GM21723 (cell line): ENCODE measurements around the gene SAMD4A.

Experiments
- ATAC-seq: cut with Tn5 transposase; IDR thresholded peaks from one replicate; pipeline ENCODE4 v1.9.1; 2021; ENCODE audit warnings: mild to moderate bottlenecking, moderate library complexity; ENCODE audit not compliant: unreplicated experiment

Gene SAMD4A

DNA sequence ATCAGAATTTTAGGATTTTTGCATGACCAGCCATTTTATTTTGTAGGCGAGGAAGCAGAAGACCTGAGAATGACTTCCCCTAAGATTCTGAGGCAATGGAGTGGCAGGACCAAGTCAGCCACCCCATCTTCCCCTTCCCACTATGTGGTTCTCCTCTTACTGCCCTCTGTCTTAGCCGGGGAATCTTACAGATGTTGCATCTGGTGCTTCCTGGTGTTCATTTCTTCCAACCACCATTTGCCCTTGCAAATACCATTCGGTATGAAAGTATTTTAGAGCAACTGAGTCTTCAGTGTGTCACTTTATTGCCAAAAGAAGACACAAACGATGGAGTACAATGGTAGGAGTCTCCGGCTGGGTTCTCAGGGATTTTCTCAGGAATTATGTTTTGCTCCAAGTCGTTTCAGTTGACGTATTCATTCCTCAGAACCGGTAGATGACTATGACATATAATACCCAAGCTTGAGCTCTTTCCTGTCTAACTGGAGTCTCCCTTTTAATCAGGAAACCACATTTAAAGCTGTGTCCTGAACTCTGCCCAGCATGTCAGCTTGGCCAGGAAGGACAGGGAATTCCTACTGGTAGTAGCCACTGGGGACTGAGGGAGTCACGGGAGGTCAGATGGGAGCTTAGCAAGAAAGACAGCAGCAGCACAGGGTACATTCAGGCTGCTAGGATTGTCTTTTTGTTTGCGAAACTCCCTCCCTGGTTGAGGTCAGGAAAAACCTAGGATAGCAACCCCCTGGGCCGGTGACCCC lies 87.0 kb downstream of the SAMD4A start:
- ATAC-seq, result no peak

DNA sequence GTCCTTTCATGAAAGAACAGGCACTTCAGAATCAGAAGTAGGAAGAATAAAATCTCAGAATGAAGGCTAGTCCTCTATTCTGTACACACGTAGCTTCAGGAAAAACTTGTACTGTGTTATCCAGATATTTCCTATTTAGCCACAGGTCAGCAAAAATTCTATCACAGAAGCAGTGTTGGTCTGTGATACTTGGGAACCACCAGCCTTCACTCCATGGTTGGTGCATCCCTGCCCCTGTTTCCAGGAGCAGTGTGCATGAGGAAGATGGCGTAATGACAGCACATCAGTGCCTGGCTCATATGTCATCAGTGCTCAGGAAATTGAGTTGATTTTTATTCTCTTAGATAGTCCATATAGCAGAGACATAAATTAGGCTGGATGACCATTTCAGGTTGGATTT lies 87.7 kb downstream of the SAMD4A start:
- ATAC-seq, result no peak

DNA sequence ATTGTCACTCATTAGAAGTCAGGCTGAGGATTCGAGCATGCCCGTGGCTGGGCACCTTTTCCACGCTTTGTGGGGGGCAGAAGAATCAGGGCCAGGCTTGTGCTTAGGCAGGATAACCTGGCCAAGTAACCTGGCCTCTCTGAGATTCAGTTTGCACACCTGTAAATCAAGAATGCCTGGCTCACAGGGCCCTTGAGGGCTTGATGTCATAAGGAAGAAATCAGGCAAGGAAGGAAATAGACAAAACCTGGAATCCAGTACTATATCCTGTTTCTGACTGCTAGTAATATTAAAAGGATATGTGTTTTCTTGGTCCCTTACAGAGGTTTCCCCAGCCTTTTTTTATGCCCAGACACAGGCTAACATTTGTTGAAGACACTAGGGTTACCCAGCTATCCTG lies 91.9 kb downstream of the SAMD4A start:
- ATAC-seq, result no peak

DNA sequence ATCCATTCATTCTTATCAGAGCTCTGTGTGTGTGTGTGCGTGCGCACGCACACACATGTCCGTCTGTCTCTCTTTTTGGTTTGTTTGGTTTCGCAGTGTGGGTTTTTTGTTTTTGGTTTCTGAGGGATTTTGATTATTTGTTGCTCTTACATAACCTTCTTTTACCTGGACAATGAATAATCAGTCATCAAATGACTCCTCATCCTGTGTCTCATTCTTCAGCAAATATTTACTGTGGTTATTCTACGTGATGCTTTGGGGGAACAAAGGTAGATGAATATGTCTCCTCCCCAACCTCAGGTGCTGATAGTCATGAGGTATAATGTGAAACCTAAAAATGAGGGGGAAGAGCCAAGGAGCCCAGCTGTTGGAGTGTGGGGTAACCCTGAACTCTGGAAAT lies 92.4 kb downstream of the SAMD4A start:
- no peak for ATAC-seq

DNA sequence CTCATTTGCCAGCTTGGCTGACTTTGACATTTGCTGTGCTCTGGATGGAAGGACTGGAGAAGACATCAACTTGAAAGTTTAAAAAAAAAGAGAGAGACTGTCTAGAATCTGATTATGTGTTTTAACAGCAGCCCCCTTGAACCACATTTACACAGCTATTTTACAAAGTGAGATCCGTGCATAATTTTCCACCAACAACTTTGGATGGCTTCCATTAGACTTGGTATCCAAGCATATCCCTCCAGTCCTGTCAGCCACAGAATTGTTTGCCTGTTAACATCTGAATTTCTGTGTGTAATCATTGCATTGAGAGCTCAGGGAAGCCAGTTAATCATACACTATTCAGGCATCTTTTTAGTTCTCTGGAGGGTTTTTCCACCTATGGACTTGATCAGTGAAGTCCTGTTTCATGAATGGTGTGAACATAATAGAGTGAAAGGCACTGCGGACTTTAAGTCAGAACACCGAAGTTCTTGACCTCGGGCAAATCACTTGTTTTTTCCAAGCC lies 93.7 kb downstream of the SAMD4A start:
- no peak for ATAC-seq

DNA sequence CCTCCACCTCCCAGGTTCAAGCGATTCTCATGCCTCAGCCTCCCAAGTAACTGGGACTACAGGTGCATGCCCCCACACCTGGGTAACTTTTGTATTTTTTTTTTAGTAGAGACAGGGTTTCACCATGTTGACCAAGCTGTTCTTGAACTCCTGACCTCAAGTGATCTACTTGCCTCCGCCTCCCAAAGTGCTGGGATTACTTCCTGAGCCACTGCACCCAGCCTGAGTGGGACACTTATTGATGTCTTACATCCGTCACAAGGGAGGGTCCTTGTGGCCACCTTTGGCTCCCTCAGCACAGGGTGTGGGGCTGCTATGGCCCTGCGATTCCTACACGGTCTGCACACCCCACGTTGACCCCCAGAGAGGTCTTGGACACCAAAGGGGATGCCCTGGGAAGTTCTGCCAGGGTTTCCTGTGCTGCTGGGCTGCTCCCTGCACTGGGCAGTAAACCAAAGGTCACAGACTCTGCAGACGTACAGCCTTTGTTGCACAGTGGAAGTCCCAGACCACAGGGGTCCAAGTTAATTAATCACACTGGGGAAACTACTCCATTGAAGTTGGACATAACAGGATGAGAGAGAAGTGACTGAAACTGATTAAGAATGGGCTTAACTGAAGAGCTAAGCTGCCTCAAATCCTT lies 95.7 kb downstream of the SAMD4A start:
- no peak for ATAC-seq

DNA sequence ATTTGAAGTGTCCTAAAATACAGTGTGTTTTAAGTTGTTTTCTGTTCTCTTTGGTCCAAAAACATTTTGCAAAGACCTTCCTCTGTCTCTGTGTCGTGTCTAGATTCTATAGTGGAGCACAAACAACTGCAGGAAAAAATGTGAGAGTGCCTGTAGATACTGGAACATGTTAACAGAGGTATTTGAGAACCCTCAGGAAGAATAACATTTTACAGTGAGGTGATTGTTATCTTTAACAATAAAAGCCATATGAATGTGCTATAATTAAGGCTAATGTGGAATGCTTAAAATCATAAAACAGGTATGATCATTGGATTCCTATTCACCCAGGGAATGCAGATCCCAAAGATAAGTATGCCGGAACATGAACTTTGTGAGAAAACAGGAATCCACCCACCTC lies 98.0 kb downstream of the SAMD4A start:
- ATAC-seq, result no peak

DNA sequence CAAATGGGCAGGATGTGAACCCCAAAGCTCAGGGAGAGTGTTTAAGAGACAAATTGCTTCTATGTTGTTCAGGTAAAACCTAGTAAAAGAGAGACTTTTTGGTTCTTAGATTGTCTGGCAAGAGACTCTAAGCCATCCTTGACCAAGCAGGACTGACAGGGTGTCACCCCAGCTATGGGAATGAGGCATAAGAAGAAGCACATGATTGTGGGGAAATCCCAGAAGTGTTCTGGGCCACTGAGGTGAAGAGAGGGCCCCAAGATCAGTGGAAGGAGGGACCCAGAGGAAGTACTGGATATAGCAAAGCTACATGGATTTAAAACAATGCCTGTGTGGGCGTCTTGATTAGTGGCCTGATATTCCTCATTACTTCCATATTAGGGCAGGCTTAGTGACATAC lies 99.0 kb downstream of the SAMD4A start:
- no peak for ATAC-seq

DNA sequence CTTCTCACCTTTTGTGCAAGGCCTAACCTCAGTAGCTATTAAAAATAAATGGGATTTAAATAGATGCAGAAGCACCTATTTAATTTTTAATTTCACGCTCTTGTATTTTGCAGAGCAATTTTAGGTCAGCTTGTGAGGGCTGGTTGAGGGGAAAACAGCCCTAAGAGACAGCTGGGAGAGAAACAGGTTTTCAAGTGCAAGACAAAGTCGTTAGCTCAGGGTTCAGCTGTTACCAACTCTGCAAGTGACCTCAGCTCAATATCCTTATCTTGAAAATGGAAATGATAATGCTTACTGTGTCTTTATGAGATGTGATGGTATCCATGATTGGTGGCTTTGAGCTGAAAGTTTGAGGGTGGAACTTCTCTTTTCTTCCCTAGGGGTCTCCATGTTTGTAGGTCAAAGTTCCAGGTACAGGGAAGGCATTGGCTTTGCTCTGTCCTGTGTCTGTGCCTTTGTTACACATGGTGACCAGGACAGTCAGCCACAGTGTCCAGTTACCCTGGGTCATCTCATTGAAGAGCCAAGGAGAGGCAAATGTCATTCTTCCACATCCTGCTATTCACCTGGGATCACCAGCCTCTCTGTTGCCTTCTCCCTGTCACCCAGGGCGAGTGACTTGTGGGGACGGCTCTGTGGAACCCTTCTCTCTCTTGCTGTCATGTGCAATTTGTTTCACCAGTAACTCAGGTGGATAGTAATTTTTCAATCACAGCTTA lies 100.3 kb downstream of the SAMD4A start:
- ATAC-seq, result no peak

DNA sequence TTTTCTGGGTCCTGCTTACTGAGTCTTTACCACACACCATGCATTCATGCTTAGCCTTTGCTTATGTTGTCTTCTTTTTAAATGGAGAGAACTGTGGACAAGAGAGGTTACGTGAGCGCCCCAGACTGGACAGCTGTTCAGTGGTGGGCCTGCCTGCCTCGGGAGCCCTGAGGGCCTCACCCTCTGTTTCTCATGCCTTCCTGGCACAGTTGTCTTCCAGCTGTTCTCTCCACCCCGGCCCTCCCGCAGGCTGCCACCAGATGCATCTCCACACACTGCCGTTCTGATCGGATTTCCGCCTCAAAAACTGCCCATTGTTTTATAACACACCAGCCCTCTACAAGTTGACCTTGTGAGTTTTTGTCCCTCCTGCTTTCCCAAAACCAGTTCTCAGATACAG lies 100.8 kb downstream of the SAMD4A start:
- ATAC-seq, result no peak

DNA sequence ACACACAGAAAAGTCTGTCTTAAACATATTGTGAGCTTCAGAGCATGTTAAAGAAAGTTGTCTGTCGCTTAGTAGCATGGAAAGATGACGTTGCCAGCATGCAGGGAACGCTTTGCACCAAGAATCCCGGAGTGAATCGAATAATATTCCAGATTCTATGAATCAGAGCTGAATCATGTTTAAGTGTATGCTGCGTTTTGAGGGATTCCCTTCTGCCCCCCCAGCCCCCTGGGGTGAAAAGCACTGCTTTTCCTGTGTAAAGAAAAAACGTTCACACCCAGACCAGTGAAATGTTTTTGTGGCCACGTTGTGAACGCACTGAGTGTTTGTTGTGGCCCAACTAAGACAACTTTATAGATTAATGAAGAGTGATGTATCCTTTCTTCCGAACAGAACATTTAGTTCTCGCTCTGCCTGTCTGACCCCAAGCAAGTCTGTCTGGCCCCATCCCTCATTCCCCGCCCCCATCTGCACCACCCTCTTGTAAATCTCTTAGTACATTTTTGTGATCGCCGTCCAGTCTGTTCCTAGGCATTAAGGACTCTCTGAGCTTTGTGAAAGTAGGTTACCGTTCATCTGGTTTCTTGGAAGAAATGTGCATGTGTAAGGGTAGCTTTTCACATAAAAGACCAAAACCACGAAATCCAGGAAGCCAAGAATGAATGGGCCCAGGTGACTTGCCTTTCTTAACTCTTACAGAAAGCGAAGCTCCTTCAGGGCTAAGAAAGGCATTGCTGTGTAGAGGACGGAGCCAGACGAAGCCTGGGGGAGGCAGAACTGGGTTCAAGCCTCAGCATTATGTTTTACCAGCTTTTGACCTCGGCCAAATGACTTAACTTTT lies 103.0 kb downstream of the SAMD4A start:
- no peak for ATAC-seq

DNA sequence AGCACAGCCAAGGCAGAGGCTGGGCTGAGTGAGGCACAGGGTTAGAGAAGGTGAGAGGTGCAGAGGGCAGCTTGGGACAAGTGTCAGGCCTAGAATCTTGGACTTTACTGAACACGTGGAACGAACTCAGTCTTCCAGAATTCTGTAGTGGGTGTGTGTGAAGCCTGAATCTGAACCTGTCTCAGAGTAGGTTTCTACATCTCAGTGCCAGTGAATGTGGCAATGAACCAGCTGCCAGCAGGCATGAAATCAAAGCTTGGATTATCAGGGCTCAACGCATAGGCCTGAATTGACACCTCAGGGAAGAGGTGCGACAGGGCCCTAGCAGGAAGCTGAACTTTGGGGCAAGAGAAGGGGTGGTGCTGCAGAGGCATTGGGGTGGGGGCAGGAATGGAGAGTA lies 104.6 kb downstream of the SAMD4A start:
- no peak for ATAC-seq

DNA sequence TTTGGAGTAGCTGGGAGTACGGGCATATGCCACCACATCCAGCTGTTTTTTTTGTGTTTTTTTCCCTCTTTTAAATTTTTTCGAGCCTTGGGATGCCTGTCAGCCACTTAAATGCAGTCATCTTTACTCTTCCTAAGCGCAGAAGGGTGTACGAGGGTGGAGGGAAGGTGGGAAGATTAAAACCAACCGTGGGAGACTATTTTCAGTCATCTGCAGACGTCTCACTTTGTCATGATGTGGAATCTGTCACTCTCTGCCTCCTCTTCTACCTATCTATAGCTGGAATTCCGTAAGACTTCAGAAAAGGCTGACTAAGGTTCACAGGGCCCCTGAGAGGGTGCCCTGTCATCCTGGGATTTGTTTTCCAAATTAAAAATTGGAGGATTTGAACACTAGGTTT lies 105.3 kb downstream of the SAMD4A start:
- ATAC-seq, result no peak

DNA sequence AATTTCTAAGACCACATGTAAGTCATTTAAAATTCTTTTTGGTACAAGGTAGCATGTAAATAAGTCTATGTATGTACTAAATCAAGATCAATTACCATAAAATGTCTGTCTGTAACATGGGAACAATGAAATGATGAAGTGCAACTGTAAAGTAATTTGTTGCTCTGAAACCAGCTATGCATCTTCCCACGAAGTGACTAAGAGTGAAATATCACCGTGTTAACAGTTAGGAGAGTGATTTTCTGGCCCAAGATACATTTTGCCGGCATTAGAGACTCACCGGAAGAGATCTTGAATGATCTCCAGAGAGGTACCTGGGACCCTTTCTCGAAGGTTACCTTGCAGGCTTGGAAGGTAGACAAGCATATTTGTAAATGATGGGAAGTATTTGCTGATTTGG lies 105.8 kb downstream of the SAMD4A start:
- no peak for ATAC-seq

DNA sequence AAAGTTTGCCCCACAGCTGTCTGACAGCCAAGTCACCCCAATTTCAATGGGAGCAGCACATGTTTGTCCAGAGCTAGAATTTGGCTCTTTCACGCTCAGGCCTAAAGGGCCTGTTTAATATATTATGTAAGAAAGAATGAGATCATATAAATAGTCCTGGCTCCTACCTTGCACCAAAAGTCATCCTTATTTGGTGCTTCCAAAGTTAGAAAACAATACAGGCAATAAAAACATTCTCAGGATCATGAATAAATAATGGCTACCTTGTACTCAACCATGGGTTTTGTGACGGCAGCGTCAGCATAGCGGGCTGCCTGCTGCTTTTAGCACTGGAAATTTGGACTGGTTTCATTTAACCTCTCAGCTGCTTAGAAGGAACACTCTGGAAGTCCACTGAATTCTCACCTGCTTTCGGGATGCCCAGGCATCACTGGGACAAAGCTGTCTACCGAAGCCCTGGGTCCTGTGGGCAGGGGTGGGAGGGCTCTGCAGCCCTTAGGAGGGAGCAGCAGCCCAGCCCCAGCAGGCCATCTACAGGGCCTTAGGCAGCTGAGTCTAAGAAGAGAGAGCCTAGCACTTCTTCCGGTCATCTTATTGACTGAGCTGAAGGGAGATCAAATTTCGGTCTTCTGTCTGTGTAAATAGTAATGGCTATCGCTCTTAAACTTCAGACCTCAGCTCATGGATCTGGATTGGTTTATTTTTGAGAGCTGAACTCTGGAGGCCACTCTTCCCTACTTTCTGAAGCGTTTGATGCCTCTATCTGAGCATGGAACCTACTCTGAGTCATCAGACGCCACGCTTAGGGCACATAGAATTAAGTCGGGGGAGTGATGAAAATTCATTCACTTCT lies 106.5 kb downstream of the SAMD4A start:
- no peak for ATAC-seq

DNA sequence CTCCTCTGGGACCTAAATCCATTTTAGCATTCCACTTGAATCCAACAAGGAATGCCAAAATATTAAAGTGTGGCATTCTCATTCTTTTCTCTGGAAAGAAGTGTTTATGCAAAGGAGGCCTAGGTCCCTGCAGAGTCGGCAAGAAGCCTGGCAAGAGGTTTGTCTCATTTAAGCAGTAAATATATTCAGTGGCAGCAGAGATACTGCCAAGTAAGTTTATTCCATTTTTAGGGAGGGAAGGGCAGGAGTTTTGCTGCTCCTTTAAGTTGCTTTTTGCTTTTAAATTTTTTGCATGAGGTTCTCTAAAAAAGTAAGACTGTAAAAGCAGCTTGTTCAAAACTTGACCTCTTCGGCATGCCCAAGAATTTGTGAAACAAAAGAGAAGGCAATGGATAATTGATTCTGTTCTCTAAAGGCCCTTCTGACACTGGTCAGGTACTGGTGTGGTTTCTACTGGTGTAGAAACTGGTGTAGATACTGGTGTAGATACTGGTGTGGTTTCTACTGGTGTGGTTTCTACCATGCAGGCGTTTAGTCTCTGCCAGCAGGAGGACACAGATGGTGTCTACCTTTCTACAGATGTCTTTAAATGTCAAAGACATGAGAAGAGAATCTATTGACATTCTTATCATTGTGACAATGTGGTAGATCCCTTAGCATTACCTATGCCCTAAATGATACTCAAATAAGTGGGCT lies 107.3 kb downstream of the SAMD4A start:
- peak; percentile 90 for ATAC-seq

DNA sequence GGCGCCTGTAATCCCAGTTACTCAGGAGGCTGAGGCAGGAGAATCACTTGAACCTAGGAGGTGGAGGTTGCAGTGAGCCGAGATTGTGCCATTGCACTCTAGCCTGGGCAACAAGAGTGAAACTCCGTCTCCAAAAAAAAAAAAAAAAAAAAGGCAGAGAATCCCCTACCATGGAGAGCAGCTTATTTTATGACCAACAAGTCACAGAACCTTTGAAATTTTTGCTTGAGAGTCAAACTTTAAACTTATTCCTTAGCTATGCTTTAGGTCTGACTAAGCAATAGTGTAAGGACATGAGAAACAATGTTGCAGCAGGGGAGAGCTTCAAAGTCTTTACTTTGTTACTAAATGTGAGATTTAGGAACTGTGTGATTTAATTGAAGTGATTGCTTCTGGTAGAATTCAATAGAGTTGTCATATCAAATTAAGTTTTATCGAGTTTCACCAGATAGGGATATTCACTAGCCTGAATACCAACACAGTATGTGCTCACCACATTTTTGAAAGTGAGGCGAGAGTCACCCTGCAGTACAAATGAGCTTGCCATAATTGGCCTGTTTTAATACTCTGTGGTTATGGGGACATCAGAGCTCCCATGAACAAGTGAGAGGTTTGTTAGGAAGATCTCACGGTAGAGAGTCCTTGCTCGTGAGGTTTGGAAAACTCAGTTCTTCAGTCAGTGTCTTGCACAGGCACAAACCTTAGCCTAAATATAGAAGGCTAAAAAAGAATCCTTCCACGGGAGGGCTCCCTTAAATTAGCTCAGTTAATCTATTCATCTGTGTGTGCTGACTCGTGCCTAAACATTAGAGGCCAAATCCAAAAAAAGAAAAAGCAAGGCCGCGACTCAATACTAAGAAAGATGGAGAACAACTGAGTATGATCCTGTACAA lies 108.6 kb downstream of the SAMD4A start:
- no peak for ATAC-seq
